ENCODE results near the gene ADPRS.

ADPRS gene

GRCh38 chr1:36135330-36135667, 46.6 kb downstream of the ADPRS start:
- DNase-seq = no peak

GRCh38 chr1:36135796-36136195, 47.1 kb downstream of the ADPRS start:
- no peak for DNase-seq

- no peak for DNase-seq
Observed at GRCh38 chr1:36136535-36136934, 47.8 kb downstream of the ADPRS start.

GRCh38 chr1:36137226-36137625, 48.5 kb downstream of the ADPRS start:
- no peak for DNase-seq

GRCh38 chr1:36137776-36138175, 49.1 kb downstream of the ADPRS start:
- no peak for DNase-seq

- no peak for DNase-seq
Observed at GRCh38 chr1:36139521-36139920, 50.8 kb downstream of the ADPRS start.

- DNase-seq = no peak
Observed at GRCh38 chr1:36142121-36142520, 53.4 kb downstream of the ADPRS start.

GRCh38 chr1:36143424-36143823, 54.7 kb downstream of the ADPRS start:
- no peak for DNase-seq
